ENCODE data around the gene PDSS1.

DNA sequence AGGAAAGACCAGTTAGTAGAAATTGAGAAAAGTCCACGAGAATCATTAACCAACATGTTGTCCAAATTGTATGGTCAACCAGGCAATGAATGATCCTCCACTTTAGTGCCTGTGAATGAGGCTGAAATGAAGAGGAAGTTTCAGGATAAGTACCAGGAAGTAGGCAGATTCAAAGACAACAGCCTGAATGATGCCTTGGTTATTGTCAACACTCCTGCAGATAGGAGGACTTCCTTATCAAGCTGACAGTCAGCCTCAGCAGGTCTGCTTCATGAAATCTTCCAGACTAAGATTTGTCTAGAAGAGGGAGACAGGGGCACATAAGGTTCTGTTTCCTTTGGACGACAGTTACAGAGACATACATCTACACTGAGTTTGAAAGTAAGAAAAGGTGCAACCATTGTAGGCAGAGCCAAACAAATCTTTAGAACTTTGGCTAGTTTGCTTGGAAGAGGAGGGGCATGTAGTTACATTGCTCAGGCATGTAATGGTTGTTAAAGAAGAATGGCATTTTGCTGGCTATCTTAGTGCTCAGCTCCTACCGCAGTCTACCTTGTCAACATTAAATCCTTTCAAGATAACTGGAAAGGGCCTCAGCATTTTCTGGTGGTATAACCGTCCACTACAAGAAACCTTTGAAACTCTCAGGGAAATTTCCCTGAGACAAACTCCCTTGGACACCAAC, 81.8 kb downstream of the PDSS1 start:
- TF ChIP-seq POLR2AphosphoS5 (IDR thresholded peaks at IDR 0.05; ENCODE audit: low read depth, low read length): no peak
- TF ChIP-seq, protein P1, sequence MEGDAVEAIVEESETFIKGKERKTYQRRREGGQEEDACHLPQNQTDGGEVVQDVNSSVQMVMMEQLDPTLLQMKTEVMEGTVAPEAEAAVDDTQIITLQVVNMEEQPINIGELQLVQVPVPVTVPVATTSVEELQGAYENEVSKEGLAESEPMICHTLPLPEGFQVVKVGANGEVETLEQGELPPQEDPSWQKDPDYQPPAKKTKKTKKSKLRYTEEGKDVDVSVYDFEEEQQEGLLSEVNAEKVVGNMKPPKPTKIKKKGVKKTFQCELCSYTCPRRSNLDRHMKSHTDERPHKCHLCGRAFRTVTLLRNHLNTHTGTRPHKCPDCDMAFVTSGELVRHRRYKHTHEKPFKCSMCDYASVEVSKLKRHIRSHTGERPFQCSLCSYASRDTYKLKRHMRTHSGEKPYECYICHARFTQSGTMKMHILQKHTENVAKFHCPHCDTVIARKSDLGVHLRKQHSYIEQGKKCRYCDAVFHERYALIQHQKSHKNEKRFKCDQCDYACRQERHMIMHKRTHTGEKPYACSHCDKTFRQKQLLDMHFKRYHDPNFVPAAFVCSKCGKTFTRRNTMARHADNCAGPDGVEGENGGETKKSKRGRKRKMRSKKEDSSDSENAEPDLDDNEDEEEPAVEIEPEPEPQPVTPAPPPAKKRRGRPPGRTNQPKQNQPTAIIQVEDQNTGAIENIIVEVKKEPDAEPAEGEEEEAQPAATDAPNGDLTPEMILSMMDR (IDR thresholded peaks at IDR 0.05): no peak
- no peak for TF ChIP-seq SMC3 (IDR thresholded peaks at IDR 0.05; ENCODE audit: low read depth, low read length)
- no peak for TF ChIP-seq RXRA (IDR thresholded peaks at IDR 0.05; ENCODE audit: borderline replicate concordance, low read depth)
- TF ChIP-seq, protein P2, sequence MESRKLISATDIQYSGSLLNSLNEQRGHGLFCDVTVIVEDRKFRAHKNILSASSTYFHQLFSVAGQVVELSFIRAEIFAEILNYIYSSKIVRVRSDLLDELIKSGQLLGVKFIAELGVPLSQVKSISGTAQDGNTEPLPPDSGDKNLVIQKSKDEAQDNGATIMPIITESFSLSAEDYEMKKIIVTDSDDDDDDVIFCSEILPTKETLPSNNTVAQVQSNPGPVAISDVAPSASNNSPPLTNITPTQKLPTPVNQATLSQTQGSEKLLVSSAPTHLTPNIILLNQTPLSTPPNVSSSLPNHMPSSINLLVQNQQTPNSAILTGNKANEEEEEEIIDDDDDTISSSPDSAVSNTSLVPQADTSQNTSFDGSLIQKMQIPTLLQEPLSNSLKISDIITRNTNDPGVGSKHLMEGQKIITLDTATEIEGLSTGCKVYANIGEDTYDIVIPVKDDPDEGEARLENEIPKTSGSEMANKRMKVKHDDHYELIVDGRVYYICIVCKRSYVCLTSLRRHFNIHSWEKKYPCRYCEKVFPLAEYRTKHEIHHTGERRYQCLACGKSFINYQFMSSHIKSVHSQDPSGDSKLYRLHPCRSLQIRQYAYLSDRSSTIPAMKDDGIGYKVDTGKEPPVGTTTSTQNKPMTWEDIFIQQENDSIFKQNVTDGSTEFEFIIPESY (IDR thresholded peaks at IDR 0.05; ENCODE audit: borderline replicate concordance, low read depth): no peak
- TF ChIP-seq, protein P3, sequence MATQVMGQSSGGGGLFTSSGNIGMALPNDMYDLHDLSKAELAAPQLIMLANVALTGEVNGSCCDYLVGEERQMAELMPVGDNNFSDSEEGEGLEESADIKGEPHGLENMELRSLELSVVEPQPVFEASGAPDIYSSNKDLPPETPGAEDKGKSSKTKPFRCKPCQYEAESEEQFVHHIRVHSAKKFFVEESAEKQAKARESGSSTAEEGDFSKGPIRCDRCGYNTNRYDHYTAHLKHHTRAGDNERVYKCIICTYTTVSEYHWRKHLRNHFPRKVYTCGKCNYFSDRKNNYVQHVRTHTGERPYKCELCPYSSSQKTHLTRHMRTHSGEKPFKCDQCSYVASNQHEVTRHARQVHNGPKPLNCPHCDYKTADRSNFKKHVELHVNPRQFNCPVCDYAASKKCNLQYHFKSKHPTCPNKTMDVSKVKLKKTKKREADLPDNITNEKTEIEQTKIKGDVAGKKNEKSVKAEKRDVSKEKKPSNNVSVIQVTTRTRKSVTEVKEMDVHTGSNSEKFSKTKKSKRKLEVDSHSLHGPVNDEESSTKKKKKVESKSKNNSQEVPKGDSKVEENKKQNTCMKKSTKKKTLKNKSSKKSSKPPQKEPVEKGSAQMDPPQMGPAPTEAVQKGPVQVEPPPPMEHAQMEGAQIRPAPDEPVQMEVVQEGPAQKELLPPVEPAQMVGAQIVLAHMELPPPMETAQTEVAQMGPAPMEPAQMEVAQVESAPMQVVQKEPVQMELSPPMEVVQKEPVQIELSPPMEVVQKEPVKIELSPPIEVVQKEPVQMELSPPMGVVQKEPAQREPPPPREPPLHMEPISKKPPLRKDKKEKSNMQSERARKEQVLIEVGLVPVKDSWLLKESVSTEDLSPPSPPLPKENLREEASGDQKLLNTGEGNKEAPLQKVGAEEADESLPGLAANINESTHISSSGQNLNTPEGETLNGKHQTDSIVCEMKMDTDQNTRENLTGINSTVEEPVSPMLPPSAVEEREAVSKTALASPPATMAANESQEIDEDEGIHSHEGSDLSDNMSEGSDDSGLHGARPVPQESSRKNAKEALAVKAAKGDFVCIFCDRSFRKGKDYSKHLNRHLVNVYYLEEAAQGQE (IDR thresholded peaks at IDR 0.05; ENCODE audit: low read depth, low read length): no peak
- TF ChIP-seq EZH2phosphoT487 (IDR thresholded peaks at IDR 0.05; ENCODE audit: borderline replicate concordance, low read depth): no peak
- no peak for TF ChIP-seq CHD2 (IDR thresholded peaks at IDR 0.05; ENCODE audit: low read length, partially characterized antibody)
- TF ChIP-seq MEF2A (IDR thresholded peaks at IDR 0.05; ENCODE audit: borderline replicate concordance, low read depth): no peak

All from SK-N-SH (cell line).